HEK293 (cell line): Measurements from ENCODE around the gene SLC39A1.

ENCODE experiments used
- PBX3 ChIP-seq: sonication (generic); formaldehyde crosslinking; IDR thresholded peaks from 2 replicates; pipeline ENCODE4 v1.8.1; 2022; ENCODE audit warnings: mild to moderate bottlenecking, moderate library complexity, missing genetic modification reagents
- REST ChIP-seq: fragments of 450-650 bp; formaldehyde crosslinking; IDR thresholded peaks from 2 replicates; pipeline ENCODE4 v1.5.1; 2016; ENCODE audit warnings: missing biosample characterization, missing genetic modification characterization
- ZNF18 ChIP-seq: fragments of 450-650 bp; formaldehyde crosslinking; IDR thresholded peaks from 2 replicates; pipeline ENCODE4 v1.5.1; 2016; ENCODE audit warnings: missing biosample characterization, missing genetic modification characterization

DNA sequence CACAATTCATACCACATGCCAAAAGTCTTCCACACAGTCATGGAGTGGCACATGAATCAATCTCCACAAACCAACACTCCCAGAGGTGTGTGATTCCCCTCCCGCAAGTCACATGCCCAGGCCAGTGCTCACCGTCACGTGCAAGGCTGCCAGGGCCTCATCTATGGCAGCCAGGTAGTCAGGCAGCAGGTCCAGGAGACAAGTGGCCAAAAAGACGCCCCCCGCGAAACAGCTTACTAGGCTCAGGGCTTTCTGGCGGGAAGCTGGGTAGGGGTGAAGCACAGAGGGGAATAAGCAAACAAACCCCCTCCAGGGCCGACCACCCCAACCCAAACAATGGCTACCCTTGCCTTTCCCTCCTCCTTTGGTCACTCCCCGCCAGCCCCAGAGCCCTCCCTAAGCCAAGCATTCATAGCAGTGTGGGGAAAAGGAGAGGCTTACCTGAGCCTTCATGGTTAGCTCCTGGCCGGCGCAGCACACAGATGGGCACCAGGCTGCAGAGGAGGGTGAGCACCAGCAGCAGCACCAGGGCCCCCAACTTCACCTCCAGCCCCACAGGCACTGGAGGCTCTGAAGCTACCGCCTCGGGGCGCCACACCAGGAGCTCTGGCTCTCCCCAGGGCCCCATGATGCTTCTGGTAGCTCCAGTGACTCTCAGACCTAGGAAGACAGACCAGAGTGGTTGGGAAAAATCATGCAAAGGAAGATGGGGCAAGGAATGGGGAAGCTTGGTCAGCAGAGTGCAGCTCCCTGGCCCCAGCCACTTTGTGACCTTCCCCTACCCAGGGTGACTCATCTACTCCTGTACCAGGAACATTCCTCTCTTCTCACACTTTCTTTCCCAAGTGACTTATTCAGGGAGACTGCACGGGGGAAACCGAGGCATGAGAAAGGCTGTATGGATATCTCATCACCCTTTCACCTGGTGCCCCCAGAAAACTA is 978 bp downstream of the SLC39A1 start:
- TF ChIP-seq PBX3 (CRISPR knock-in tag) (no peak), REST (tag by site-specific recombination) (no peak), ZNF18 (tag by site-specific recombination) (no peak)
